HG03108 (cell line): ENCODE results near the gene TNFSF12.

ENCODE experiments used
- ATAC-seq: cut with Tn5 transposase; IDR thresholded peaks from one replicate; pipeline ENCODE4 v1.9.1; 2021; ENCODE audit warnings: moderate library complexity; ENCODE audit not compliant: unreplicated experiment

TNFSF12 gene

DNA sequence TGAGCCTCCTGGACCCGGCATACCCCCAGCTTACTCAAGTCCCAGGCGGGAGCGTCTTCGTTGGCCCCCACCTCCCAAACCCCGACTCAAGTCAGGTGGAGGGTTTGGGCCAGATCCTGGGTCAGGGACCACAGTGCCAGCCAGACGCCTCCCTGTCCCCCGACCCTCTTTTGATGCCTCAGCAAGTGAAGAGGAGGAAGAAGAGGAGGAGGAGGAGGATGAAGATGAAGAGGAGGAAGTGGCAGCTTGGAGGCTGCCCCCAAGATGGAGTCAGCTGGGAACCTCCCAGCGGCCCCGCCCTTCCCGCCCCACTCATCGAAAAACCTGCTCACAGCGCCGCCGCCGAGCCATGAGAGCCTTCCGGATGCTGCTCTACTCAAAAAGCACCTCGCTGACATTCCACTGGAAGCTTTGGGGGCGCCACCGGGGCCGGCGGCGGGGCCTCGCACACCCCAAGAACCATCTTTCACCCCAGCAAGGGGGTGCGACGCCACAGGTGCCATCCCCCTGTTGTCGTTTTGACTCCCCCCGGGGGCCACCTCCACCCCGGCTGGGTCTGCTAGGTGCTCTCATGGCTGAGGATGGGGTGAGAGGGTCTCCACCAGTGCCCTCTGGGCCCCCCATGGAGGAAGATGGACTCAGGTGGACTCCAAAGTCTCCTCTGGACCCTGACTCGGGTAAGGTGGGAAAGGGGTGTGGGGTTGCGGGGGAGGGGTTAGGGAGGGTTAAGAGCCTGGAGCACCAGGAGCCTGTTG is 14.4 kb downstream of the TNFSF12 start:
- no peak for ATAC-seq

DNA sequence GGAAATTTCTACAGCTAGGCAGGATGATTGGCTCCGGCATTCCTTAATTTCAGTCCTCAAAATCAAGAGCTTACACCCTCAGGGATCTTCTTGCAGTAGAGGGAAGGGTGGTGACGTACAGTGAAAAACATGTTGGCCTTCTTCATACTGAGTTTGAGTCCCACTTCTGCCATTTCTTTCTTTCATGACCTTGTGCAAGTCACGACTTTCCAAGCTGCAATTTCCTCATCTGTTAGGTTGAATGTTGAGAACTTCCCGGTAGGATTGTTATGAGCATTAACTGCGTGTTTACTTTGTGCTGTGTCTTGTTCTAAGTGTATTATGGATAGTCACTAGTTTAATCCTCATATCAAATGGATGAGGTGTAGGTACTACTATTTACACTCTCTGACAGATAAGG is 20.7 kb downstream of the TNFSF12 start:
- ATAC-seq, result no peak

DNA sequence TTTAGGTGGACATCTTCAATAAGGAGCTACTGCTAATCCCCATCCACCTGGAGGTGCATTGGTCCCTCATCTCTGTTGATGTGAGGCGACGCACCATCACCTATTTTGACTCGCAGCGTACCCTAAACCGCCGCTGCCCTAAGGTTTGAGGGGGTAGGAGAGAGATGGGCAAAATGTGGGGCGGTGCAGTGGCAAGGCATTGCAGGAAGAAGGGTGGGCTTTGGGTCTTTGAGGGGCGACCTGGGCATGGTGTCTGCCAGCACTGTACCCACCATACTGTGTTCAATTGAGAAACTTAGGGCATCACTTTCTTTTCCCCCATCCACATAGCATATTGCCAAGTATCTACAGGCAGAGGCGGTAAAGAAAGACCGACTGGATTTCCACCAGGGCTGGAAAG is 21.5 kb downstream of the TNFSF12 start:
- no peak for ATAC-seq

DNA sequence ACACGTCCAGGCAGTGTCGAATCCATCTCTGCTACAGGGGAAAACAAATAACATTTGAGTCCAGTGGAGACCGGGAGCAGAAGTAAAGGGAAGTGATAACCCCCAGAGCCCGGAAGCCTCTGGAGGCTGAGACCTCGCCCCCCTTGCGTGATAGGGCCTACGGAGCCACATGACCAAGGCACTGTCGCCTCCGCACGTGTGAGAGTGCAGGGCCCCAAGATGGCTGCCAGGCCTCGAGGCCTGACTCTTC is 23.4 kb downstream of the TNFSF12 start:
- no peak for ATAC-seq

DNA sequence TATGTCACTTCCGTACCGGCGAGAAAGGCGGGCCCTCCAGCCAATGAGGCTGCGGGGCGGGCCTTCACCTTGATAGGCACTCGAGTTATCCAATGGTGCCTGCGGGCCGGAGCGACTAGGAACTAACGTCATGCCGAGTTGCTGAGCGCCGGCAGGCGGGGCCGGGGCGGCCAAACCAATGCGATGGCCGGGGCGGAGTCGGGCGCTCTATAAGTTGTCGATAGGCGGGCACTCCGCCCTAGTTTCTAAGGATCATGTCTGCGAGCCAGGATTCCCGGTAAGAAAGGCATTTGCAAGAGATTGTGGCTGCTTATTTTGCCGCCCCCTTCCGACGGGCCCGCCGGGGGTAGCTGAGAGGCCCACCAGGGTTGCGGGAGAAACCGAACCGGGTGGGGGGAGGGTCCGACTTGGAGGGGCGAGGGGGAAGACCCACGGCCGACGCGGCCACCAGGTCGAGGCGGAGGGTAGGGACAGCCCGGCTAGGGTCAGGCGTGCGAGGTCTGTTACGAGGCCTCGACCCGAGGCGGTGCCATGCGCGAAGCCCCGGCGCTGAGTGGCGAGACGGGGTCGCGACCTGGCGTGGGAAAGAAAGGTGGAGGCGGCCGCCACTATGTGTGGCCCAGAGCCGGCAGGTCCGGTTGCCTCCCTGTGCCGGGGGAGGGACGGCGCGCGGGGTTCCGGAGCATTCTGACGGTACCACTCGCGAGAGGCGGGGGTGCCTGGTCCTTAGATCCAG is 23.9 kb downstream of the TNFSF12 start:
- peak; percentile 93 for ATAC-seq

DNA sequence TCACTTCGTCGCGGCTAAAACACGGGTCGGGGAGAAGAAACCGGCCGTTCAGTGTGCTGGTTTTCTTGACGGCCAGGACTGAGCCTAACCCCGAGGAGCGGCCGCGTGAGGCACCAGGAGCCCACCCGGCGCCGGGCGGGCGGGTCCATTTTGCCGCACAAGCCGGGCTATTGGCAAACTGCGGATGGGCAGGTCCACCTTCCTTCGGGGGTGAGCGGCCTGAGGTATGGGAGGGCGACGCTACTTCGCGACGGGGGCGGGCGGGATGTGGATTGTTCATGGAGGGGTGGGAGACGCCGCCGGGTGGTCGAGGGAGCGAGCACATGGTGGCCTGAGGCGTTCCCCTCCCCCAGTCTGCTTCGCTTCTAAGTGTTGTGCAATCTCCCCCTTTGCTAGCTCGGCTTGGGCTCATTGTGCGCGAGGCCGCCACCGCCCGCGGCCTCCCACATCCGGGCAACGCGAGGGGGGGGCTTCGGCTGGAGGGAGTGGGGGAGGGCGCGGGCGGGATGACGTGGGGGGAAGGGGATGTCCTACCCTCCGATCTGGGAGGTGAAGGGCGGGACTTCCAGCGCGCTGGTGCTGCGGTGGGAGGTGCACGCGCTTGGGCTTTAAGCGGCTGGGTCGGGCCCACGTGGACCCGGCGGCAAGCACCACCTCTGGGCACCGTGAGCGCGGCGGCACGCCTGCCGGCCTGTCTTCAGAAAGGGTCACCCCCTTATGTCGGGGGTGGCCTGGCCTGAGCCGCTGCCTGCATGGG is 24.6 kb downstream of the TNFSF12 start:
- no peak for ATAC-seq

DNA sequence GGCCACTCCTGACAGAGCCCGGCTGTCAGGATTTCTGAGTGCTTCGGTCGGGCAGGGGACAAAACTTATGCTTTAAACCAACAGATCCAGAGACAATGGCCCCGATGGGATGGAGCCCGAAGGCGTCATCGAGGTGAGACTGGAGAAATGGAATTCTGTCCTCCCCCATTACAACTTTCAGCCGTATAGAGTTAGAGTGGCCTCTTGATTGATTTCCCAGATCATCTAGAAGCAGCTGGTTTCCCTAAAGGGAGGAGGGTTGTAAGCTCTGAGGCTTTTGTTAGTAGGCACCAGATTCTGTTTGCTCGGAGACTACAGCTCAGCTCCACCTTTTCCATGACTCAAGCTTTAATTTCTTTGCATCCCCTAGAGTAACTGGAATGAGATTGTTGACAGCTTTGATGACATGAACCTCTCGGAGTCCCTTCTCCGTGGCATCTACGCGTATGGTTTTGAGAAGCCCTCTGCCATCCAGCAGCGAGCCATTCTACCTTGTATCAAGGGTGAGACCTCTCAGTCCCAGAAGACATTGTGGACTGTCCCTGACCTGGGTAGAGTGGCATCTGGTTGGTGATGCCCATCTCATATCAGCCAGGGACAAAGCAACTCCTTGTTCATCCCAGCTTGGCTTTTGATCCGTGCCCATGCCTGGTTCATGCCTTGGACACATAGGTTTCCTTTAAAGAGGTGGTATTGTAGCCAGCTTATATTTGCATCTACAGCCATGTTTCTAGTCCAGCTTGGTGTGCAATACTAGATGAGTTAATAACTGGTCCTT is 25.5 kb downstream of the TNFSF12 start:
- ATAC-seq, result no peak

DNA sequence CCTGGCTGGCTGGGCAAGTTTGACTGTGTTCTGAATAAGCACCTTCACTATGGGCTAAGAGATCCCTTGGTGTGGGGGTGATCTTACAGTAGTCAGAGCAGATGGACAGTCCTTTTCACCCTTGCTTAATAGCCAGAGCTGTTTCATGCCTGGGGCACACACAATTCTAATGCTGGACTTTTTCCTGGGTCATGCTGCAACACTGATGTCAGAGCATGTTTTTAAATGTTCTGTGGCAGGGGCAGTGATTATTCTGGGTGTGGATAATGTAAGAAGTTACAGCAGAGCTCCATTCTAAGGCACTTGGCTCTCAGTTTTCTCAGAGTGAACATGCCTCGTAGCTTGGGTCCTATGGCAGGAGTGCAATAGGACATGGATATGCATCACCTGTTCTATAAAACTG is 26.6 kb downstream of the TNFSF12 start:
- ATAC-seq, result no peak

DNA sequence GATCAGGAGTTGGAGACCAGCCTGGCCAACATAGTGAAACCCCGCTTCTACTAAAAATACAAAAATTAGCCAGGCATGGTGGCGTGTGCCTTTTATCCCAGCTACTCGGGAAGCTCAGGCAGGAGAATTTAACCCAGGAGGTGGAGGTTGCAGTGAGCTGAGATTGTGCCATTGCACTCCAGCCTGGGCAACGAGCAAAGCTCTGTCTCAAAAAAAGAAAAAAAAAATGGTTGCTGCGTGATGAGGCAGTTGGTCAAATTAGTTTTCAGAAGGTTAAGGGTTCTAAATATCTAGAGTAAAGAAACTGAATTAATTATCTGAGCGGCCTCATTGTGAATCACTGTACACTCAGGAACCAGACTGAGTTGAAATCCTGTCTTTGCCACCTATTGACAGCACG is 27.1 kb downstream of the TNFSF12 start:
- ATAC-seq, result no peak

DNA sequence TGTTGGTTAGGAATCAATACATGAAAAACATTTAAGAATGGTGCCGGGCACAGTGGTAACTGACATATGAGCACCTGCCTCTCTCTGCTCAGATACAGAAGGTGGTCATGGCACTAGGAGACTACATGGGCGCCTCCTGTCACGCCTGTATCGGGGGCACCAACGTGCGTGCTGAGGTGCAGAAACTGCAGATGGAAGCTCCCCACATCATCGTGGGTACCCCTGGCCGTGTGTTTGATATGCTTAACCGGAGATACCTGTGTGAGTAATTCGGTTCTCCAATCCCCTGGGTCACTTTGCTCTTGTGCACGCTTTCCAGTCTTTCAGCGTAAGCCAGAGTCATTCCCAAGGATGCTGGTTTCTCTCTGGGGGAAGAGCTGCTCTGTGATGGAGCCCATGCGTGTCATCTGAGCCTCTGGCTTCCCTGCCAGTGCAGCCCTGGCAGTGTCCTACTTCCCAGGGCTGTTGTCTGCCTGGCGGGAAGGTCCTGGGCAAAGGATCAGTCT is 27.6 kb downstream of the TNFSF12 start:
- ATAC-seq, result no peak

DNA sequence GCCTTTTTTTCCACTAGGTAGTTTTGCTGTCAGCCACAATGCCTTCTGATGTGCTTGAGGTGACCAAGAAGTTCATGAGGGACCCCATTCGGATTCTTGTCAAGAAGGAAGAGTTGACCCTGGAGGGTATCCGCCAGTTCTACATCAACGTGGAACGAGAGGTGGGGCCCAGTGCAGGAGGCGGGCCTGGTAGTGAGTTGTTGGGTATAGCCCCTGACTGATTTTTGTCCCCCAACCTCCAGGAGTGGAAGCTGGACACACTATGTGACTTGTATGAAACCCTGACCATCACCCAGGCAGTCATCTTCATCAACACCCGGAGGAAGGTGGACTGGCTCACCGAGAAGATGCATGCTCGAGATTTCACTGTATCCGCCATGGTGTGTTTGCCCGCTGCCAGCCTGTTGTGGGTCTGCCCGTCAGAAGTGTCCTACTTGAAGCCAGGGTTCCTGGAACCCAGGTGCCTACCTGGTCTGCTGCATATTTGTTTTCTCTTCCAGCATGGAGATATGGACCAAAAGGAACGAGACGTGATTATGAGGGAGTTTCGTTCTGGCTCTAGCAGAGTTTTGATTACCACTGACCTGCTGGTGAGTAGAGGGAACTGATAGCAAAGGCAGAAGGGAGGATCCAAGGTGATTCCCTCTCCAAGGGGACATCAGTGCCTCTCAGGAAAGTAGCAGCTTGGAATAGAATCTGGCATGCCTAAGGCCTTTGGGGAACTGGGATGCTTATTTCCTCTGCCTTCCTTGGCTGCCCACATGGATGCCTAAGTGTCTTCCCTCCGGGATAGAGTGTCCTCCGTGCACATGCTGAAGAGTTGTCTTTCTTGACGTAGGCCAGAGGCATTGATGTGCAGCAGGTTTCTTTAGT is 28.7 kb downstream of the TNFSF12 start:
- no peak for ATAC-seq

DNA sequence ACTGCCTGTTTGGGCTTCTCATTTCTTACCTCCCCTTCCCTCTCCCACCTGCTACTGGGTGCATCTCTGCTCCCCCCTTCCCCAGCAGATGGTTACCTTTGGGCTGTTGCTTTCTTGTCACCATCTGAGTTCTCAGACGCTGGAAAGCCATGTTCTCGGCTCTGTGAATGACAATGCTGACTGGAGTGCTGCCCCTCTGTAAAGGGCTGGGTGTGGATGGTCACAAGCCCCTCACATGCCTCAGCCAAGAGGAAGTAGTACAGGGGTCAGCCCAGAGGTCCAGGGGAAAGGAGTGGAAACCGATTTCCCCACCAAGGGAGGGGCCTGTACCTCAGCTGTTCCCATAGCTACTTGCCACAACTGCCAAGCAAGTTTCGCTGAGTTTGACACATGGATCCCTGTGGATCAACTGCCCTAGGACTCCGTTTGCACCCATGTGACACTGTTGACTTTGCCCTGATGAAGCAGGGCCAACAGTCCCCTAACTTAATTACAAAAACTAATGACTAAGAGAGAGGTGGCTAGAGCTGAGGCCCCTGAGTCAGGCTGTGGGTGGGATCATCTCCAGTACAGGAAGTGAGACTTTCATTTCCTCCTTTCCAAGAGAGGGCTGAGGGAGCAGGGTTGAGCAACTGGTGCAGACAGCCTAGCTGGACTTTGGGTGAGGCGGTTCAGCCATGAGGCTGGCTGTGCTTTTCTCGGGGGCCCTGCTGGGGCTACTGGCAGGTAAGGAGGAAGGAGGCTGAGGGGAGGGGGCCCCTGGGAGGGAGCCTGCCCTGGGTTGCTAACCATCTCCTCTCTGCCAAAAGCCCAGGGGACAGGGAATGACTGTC is 30.4 kb downstream of the TNFSF12 start, which contains the start of gene CD68:
Gene CD68, plus strand, starts transcription at position 638 of the 833 bp plus-strand sequence. Its CDS starts 40 bp downstream, at position 678.
- peak; percentile 45 for ATAC-seq

DNA sequence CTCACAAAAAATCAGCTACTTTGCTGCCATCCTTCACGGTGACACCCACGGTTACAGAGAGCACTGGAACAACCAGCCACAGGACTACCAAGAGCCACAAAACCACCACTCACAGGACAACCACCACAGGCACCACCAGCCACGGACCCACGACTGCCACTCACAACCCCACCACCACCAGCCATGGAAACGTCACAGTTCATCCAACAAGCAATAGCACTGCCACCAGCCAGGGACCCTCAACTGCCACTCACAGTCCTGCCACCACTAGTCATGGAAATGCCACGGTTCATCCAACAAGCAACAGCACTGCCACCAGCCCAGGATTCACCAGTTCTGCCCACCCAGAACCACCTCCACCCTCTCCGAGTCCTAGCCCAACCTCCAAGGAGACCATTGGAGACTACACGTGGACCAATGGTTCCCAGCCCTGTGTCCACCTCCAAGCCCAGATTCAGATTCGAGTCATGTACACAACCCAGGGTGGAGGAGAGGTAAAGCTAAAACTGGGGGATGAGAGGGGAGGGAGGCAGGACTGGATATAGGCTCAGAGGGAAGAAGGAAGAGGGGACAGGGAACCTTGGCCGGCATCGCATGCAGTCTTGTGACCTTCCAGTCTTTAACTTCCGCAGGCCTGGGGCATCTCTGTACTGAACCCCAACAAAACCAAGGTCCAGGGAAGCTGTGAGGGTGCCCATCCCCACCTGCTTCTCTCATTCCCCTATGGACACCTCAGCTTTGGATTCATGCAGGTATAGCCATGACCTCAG is 31.2 kb downstream of the TNFSF12 start:
- no peak for ATAC-seq

DNA sequence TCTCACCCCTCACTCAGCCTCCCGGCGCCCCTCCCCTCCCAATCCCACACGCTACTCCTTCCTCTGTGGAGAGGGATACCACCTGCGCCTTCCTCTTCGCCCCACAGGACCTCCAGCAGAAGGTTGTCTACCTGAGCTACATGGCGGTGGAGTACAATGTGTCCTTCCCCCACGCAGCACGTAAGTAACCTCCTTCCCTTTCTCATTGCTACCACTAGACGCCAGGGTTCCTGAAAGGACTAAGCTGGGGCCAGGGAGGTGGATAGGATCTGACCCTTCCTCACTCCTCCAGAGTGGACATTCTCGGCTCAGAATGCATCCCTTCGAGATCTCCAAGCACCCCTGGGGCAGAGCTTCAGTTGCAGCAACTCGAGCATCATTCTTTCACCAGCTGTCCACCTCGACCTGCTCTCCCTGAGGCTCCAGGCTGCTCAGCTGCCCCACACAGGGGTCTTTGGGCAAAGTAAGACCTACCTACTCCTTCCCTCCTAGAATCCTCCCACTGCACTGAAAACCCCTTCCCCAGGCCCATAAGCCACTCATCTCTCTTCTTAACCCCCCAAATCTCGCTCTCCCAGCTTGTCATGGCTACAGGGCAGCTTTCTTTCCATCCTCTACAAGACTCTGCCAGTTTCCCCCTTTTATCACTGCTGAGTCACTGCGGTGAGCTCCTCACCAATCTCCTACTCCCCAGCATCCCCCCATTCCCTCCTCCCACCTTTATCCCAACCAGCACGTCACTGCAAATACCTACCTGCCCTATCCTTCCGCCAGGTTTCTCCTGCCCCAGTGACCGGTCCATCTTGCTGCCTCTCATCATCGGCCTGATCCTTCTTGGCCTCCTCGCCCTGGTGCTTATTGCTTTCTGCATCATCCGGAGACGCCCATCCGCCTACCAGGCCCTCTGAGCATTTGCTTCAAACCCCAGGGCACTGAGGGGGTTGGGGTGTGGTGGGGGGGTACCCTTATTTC is 32.0 kb downstream of the TNFSF12 start:
- ATAC-seq, result no peak

DNA sequence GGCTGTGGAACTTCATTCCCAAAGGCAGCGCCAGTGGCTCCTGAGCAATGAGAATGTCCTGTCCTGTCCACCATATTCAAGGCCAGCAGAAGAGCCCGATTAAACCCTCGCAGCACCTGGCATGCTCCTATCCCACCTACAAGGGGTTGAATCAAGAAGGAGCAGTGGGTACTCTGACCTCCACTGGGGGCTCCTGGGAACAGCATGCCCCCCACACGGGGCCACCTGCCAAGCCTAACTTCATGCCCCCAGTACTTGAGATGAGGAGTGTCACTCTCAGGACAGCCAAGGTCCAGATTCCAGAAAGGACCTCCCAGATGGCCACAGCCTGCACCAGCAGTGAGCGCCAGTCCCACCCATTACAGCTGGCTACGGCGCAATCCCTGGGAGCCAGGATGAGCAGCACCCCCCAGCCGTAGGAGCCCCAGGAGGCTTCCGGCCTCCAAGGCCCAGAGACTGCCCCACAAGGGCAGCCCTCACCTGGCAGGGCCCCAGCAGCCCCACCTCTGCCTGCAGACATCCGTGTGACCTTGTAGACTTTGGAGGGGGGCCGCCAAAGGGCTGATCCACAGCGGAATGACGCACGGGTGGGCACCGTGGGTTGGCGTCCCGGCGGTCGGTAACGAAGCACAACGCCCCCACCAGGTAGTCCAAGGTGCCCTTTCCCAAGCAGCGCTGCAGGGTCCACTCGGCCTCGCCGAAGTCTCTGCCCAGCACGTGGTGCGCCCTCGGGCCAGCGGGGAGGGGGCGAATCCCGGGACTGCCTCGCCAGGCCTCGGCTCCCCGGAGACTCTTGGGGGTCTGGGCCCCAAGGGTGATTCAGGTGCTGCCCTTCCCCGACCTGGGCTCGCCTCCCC is 33.8 kb downstream of the TNFSF12 start:
- ATAC-seq, result no peak
